Smooth muscle cell (in vitro differentiated cells): ENCODE results near the gene ITGB8. TPM values are rescaled to one million over a fixed set of nuclear protein-coding genes. Genes with fewer than 3 reads are reported as not detected.

Experiments used
- DNase-seq: peaks from one replicate; lab custom pipeline; 2025; ENCODE audit not compliant: unreplicated experiment; lab: John Stamatoyannopoulos, UW
- H2AFZ ChIP-seq: fragments of 200-600 bp; sonication (generic); 2 replicates; pipeline ENCODE4 v1.6.0; 2016; ENCODE audit warnings: antibody characterized with exemption, low read depth, mild to moderate bottlenecking
- H3F3A ChIP-seq: fragments of 200-600 bp; sonication (generic); 2 replicates; pipeline ENCODE4 v1.6.0; 2017; ENCODE audit warnings: antibody characterized with exemption, low read depth
- H3K27ac ChIP-seq: fragments of 200-600 bp; sonication (generic); 2 replicates; pipeline ENCODE4 v1.5.1; 2016; ENCODE audit warnings: low read depth, mild to moderate bottlenecking
- H3K27me3 ChIP-seq: fragments of 200-600 bp; sonication (generic); 2 replicates; pipeline ENCODE4 v1.6.1; 2016; ENCODE audit warnings: low read depth, mild to moderate bottlenecking
- H3K36me3 ChIP-seq: fragments of 200-600 bp; sonication (generic); 2 replicates; pipeline ENCODE4 v1.5.1; 2016; ENCODE audit warnings: low read depth
- H3K4me1 ChIP-seq: fragments of 200-600 bp; sonication (generic); 2 replicates; pipeline ENCODE4 v1.5.1; 2016; ENCODE audit warnings: low read depth
- H3K4me2 ChIP-seq: fragments of 200-600 bp; sonication (generic); 2 replicates; pipeline ENCODE4 v1.6.0; 2016; ENCODE audit warnings: mild to moderate bottlenecking
- H3K4me3 ChIP-seq: fragments of 200-600 bp; sonication (generic); 2 replicates; pipeline ENCODE4 v1.5.1; 2016; ENCODE audit warnings: mild to moderate bottlenecking
- H3K79me2 ChIP-seq: fragments of 200-600 bp; sonication (generic); 2 replicates; pipeline ENCODE4 v1.6.0; 2016; ENCODE audit warnings: low read depth, mild to moderate bottlenecking
- H3K9ac ChIP-seq: fragments of 200-600 bp; sonication (generic); 2 replicates; pipeline ENCODE4 v1.6.0; 2016; ENCODE audit warnings: low read depth
- H3K9me3 ChIP-seq: fragments of 200-600 bp; sonication (generic); replicated peaks from 2 replicates; pipeline ENCODE4 v1.5.1; 2016; ENCODE audit warnings: low read depth
- H4K20me1 ChIP-seq: fragments of 200-600 bp; sonication (generic); 2 replicates; pipeline ENCODE4 v1.6.0; 2016; ENCODE audit warnings: low read depth
- WGBS: methylation state at CpG from one replicate; pipeline ENCODE4 v1.1.7; 2016; ENCODE audit warnings: low lambda C conversion rate; 5-methylcytosine and 5-hydroxymethylcytosine counted together
- polyA plus RNA-seq: library from polyadenylated mRNA; unstranded; fragments of >200 nt; fragmentation: Nextera tagmentation; extraction: Ambion mirVana; gene quantifications from 2 replicates; pipeline ENCODE4 v1.2.1, GENCODE V29; 2016
- total RNA-seq: library from RNA; depleted of rRNA; stranded (reverse); fragments of >200 nt; gene quantifications from 2 replicates; pipeline ENCODE4 v1.2.3, GENCODE V29; 2014
- TF ChIP-seq, protein P1 (sequence below): fragments of 200-600 bp; sonication (generic); IDR thresholded peaks from 2 replicates; pipeline ENCODE4 v1.5.1; 2017; ENCODE audit warnings: borderline replicate concordance, mild to moderate bottlenecking, antibody characterized with exemption; ENCODE audit not compliant: insufficient read depth, poor library complexity, severe bottlenecking

Gene ITGB8
- total and polyA plus RNA-seq, 2 experiments from 2014 or later, result 0.38 to 10.2 TPM

DNA sequence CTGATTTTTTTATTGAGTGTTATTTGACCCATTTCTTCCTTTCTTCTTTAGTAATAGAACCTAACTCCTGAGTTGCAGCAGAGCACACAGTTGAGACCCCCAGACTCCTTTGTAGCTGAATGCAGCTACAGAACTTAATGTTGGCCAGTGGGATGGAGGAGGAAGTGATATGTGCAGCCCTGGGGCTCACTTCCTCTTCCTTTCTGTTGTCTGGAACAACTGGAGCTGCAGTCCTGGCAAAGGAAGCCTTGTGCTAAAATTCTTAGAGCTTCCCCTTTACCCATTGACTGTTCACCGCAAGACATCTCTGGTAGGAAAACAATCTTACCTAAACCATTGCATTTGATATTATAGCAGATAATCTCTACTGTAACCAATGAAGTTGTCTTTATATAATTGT lies 86.6 kb downstream of the ITGB8 start:
- Histone ChIP-seq H3K9me3 (no peaks in the 10 kb centered on the region), H3K9ac (no peak overlapping the region), H3K36me3 (no peaks in the 10 kb centered on the region), H4K20me1 (no peaks in the 10 kb centered on the region), H2AFZ (no peak overlapping the region), H3K4me1 (no peaks in the 10 kb centered on the region), H3K79me2 (no peaks in the 10 kb centered on the region), H3K27me3 (no peaks in the 10 kb centered on the region), H3K4me3 (no peak overlapping the region), H3K27ac (no peak overlapping the region), H3K4me2 (no peak overlapping the region), H3F3A (no peaks in the 10 kb centered on the region)
- WGBS, result 100% methylated on average over 1 of the region's 1 CpG
- TF ChIP-seq, protein P1, sequence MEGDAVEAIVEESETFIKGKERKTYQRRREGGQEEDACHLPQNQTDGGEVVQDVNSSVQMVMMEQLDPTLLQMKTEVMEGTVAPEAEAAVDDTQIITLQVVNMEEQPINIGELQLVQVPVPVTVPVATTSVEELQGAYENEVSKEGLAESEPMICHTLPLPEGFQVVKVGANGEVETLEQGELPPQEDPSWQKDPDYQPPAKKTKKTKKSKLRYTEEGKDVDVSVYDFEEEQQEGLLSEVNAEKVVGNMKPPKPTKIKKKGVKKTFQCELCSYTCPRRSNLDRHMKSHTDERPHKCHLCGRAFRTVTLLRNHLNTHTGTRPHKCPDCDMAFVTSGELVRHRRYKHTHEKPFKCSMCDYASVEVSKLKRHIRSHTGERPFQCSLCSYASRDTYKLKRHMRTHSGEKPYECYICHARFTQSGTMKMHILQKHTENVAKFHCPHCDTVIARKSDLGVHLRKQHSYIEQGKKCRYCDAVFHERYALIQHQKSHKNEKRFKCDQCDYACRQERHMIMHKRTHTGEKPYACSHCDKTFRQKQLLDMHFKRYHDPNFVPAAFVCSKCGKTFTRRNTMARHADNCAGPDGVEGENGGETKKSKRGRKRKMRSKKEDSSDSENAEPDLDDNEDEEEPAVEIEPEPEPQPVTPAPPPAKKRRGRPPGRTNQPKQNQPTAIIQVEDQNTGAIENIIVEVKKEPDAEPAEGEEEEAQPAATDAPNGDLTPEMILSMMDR, result no peak
- no peak for DNase-seq

DNA sequence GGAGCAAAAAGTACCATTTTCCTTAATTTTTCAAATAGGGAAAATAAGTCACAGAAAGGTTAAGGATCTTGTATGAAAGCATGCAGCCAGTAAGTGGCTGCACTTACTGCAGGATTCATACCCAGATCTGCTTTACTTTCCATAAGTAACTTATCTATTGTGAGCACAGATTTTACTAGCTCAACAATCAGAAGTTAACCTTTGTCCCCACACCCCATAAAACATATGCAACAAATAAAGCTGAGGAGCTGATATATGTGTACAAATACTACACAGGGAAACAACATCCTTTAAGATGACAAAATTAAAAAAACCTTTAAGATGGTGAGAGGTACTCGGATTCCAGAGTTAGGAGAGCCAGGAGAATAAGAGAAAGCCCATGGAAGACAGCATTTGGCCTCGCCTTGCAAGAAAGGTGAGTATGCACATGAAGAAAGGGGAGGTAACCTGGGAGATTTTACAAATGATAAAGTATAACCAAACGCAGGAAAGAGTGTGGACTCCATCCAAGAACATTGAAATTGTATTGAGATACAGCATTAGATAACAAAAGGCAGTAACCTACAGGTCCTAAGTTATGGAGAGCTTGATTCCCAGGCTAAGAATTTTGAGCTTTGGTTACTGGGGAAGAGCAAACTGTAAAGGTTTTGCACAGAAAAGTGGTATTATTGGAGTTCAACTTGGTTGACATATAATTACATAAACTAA lies 87.1 kb downstream of the ITGB8 start:
- H3K79me2 ChIP-seq, result no peaks in the 10 kb centered on the region
- no peaks in the 10 kb centered on the region for H4K20me1 ChIP-seq
- TF ChIP-seq, protein P1, result no peak
- no peaks in the 10 kb centered on the region for H3K9me3 ChIP-seq
- H3K36me3 ChIP-seq, result no peaks in the 10 kb centered on the region
- no peaks in the 10 kb centered on the region for H3K4me1 ChIP-seq
- no peak overlapping the region for H3K4me3 ChIP-seq
- no peaks in the 10 kb centered on the region for H3F3A ChIP-seq
- H2AFZ ChIP-seq, result no peak overlapping the region
- DNase-seq, result no peak
- H3K4me2 ChIP-seq, result no peak overlapping the region
- H3K9ac ChIP-seq, result no peak overlapping the region
- no peak overlapping the region for H3K27ac ChIP-seq
- WGBS, result 83% methylated on average over 3 of the region's 3 CpGs
- no peaks in the 10 kb centered on the region for H3K27me3 ChIP-seq

DNA sequence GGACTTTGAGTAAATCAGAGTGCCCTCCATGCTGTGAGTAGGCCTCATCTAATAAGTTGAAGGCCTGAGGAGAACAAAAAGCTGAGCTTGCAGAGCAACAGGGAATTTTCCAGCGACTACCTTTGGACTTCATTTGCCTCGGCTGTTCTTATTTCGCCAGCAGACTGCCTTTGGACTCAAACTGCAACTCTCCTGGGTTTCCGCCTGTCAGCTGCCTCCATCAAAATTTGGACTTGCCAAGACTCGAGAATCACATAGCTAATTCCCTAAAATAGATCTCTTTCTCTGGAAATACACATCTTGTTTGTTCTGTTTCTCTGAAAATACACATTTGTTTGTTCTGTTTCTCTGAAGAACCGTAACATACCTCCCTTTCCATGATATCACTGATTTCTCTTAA lies 93.8 kb downstream of the ITGB8 start:
- H4K20me1 ChIP-seq, result no peaks in the 10 kb centered on the region
- no peaks in the 10 kb centered on the region for H3K4me1 ChIP-seq
- no peaks in the 10 kb centered on the region for H3F3A ChIP-seq
- H2AFZ ChIP-seq, result no peak overlapping the region
- H3K27me3 ChIP-seq, result no peaks in the 10 kb centered on the region
- DNase-seq, result no peak
- no peak overlapping the region for H3K9ac ChIP-seq
- no peak overlapping the region for H3K4me3 ChIP-seq
- H3K9me3 ChIP-seq, result no peaks in the 10 kb centered on the region
- H3K27ac ChIP-seq, result no peak overlapping the region
- WGBS, result 93% methylated on average over 6 of the region's 6 CpGs
- no peak overlapping the region for H3K4me2 ChIP-seq
- TF ChIP-seq, protein P1, result no peak
- H3K79me2 ChIP-seq, result no peaks in the 10 kb centered on the region
- no peaks in the 10 kb centered on the region for H3K36me3 ChIP-seq

DNA sequence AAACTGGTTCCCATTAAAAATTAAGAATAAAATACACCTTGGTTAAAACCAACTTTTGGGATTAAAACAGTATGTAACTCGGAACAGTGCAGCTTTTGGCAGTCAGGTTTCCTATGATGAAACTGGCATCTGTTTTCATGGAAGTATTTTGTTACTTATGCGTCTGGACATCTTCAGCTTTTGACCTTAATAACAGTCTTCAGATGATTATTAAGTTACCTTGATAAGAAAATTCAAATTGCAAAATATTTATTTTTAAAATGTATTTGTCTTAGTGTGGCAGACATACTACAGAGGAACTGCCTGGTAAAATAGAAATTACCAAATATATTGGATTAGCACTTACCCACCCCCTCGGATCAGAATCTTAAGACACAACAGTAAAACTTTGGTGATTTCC lies 100.0 kb downstream of the ITGB8 start:
- TF ChIP-seq, protein P1, result no peak
- no peaks in the 10 kb centered on the region for H3K79me2 ChIP-seq
- no peak for DNase-seq

More for the DNA sequence above, 100.0 kb downstream of the ITGB8 start:
- H3K4me2 ChIP-seq, result no peak overlapping the region
- no peaks in the 10 kb centered on the region for H3K27me3 ChIP-seq
- no peaks in the 10 kb centered on the region for H3K36me3 ChIP-seq
- H3F3A ChIP-seq, result no peaks in the 10 kb centered on the region
- 92% methylated on average over 3 of the region's 3 CpGs for WGBS
- no peak overlapping the region for H2AFZ ChIP-seq
- H3K4me3 ChIP-seq, result no peak overlapping the region
- no peak overlapping the region for H3K9ac ChIP-seq
- H3K9me3 ChIP-seq, result no peaks in the 10 kb centered on the region
- no peaks in the 10 kb centered on the region for H4K20me1 ChIP-seq
- H3K4me1 ChIP-seq, result no peaks in the 10 kb centered on the region
- no peak overlapping the region for H3K27ac ChIP-seq
